ENCODE results near the gene OBP2B.
"Not testable (repeated sequence)": the region's sequence is repeated elsewhere in the genome, so short reads cannot be mapped to it uniquely, and the experiment has no call there.

OBP2B gene

DNA sequence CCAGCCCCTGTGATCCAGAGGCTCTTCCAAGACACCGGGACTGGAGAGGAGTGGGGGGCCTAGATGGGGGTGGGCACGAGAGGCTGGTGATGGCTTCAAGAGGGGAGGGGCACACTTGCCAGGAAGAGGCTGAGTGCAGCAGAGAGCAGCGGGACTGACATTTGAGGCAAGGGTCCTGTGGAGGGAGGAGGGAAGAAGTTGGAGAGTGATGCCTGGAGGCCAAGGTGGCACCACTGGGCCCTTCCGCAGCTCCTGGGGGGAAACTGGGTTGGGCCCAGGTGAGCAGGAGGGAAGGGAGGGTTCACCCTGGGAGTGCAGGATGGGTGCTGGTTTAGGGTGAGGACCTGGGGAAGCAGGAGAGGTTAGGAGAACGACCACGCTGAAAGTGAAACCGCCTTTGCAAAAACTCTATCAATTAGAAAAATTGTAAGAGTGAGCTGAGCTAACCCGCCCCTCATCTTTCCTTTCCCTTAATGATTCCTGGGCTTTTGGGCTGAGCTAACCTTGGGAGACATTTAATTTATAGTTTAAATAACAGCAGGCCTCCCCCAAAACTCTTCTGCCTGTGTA, 39.8 kb upstream of the OBP2B start:
- Mint-ChIP-seq H3K9me3 (no peaks in the 10 kb centered on the region), H3K4me3 (peak overlapping the region; percentile 24), H3K27me3 (ENCODE audit: low read depth) (peaks cover 4% of the 10 kb centered on the region), H3K27ac (no peak overlapping the region), H3K36me3 (ENCODE audit: low read depth) (no peaks in the 10 kb centered on the region), H3K4me1 (ENCODE audit: low read depth) (peaks cover 22% of the 10 kb centered on the region)
- no peak for DNase-seq (ENCODE audit: low spot score)

- Mint-ChIP-seq H3K27me3 (ENCODE audit: low read depth) (peaks cover 12% of the 10 kb centered on the region), H3K9me3 (no peaks in the 10 kb centered on the region), H3K27ac (no peak overlapping the region), H3K4me3 (no peak overlapping the region), H3K36me3 (ENCODE audit: low read depth) (no peaks in the 10 kb centered on the region), H3K4me1 (ENCODE audit: low read depth) (peaks cover 18% of the 10 kb centered on the region)
- DNase-seq (ENCODE audit: low spot score), result no peak
Measured at GRCh38 chr9:133247632-133248031, 38.6 kb upstream of the OBP2B start.

GRCh38 chr9:133246991-133247390, 37.9 kb upstream of the OBP2B start:
- no peak for DNase-seq (ENCODE audit: low spot score)
- Mint-ChIP-seq H3K4me1 (ENCODE audit: low read depth) (peaks cover 18% of the 10 kb centered on the region), H3K4me3 (no peak overlapping the region), H3K27me3 (ENCODE audit: low read depth) (peaks cover 12% of the 10 kb centered on the region), H3K36me3 (ENCODE audit: low read depth) (no peaks in the 10 kb centered on the region), H3K9me3 (no peaks in the 10 kb centered on the region), H3K27ac (no peak overlapping the region)

DNA sequence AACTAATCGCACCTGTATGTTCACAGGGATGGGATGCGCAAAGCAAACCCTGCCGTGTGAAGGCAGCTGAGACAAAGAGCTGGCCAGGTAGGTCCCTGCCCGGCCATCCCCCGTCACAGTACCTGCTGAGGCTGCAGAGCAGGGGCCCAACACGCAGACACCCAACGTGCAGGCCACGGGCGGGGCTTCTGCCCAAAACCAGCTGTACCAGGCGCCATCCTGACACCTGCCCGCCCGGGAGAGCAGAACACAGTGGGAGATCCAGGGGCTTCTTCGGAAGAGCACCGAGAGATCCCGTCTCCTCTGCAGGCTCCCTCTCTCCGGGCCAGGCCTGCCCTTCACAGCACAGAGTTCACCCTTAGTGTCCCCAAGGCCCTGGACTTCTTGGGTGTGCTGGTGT, 37.5 kb upstream of the OBP2B start:
- H3K27ac Mint-ChIP-seq, result no peak overlapping the region
- H3K4me3 Mint-ChIP-seq, result no peak overlapping the region
- no peaks in the 10 kb centered on the region for H3K9me3 Mint-ChIP-seq
- peaks cover 18% of the 10 kb centered on the region for H3K4me1 Mint-ChIP-seq (ENCODE audit: low read depth)
- H3K27me3 Mint-ChIP-seq (ENCODE audit: low read depth), result peaks cover 12% of the 10 kb centered on the region
- H3K36me3 Mint-ChIP-seq (ENCODE audit: low read depth), result no peaks in the 10 kb centered on the region
- no peak for DNase-seq (ENCODE audit: low spot score)

DNA sequence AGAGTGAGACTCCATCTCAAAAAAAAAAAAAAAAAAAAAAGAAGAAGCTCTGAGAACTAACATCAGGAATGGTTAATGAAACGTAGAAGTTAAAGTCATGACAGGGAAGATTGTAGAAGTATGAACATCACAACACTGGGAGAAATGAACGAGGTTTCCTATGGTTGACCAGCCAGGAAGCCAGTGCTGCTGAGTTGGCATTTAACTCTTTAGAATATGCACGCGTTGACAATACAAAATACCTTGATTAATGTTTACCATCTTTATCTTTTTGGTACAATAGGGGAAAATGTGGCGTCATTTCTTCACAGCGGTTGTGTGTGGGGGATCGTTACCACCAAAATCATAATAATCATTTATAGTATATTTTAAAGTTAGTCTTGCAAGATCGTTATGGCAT, 33.9 kb upstream of the OBP2B start:
- no peak for DNase-seq (ENCODE audit: low spot score)
- H3K4me1 Mint-ChIP-seq (ENCODE audit: low read depth), result peaks cover 14% of the 10 kb centered on the region
- no peak overlapping the region for H3K27ac Mint-ChIP-seq
- H3K4me3 Mint-ChIP-seq, result no peak overlapping the region
- no peaks in the 10 kb centered on the region for H3K9me3 Mint-ChIP-seq
- peaks cover 11% of the 10 kb centered on the region for H3K27me3 Mint-ChIP-seq (ENCODE audit: low read depth)
- no peaks in the 10 kb centered on the region for H3K36me3 Mint-ChIP-seq (ENCODE audit: low read depth)

DNA sequence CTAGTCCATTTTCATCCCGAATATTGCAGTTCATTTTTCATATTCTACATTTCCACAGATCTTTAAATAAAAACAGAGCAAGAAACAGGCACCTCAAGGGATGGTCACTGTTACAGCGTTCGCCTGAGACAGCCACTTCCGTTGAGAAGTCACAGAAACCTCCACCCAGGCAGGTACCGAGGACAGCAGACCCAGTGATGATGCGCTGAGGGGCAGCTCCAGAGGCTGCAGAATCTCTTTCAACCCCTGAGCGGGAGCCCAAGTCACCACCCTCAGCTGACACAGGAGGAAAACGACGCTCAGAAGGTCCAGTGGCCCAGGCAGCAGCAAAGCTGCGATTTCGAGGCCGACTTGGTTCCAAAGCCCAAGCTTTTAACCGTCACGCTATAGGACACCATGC, 33.2 kb upstream of the OBP2B start:
- Mint-ChIP-seq H3K4me3 (no peak overlapping the region), H3K4me1 (ENCODE audit: low read depth) (peaks cover 15% of the 10 kb centered on the region), H3K27me3 (ENCODE audit: low read depth) (peaks cover 15% of the 10 kb centered on the region), H3K36me3 (ENCODE audit: low read depth) (no peaks in the 10 kb centered on the region), H3K9me3 (no peaks in the 10 kb centered on the region), H3K27ac (no peak overlapping the region)
- no peak for DNase-seq (ENCODE audit: low spot score)

DNA sequence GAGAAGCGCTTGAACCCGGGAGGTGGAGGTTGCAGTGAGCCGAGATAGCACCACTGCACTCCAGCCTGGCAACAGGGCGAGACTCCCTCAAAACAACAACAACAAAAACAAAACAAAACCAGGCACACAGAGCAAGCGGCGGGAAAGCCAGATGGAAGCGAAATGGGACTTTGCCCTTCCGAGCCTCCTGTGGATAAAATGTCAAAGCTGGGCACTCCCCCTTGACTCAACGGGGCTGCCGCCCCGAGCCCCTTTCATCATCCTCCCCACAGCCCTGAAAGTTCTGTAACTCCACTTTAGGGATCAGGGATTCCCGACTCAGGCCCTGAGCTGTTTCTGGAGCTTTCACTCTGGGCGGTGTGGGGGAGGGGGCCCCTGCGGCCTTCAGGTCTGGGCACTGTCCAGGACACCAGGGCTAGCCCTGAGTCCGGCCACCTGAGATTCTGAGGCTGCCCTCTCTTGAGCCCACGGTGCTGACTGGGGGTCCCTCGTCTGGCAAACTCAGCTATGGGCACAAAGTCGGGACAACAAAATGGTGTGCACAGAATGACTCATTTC, 30.6 kb upstream of the OBP2B start:
- DNase-seq (ENCODE audit: low spot score), result no peak
- H3K9me3 Mint-ChIP-seq, result no peaks in the 10 kb centered on the region
- no peak overlapping the region for H3K27ac Mint-ChIP-seq
- peaks cover 14% of the 10 kb centered on the region for H3K4me1 Mint-ChIP-seq (ENCODE audit: low read depth)
- H3K4me3 Mint-ChIP-seq, result no peak overlapping the region
- H3K27me3 Mint-ChIP-seq (ENCODE audit: low read depth), result peaks cover 15% of the 10 kb centered on the region
- H3K36me3 Mint-ChIP-seq (ENCODE audit: low read depth), result no peaks in the 10 kb centered on the region

GRCh38 chr9:133238851-133239532, 29.9 kb upstream of the OBP2B start:
- peaks cover 14% of the 10 kb centered on the region for H3K4me1 Mint-ChIP-seq (ENCODE audit: low read depth)
- no peak overlapping the region for H3K27ac Mint-ChIP-seq
- H3K9me3 Mint-ChIP-seq, result no peaks in the 10 kb centered on the region
- peak overlapping the region; percentile 64 for H3K4me3 Mint-ChIP-seq
- H3K36me3 Mint-ChIP-seq (ENCODE audit: low read depth), result no peaks in the 10 kb centered on the region
- H3K27me3 Mint-ChIP-seq (ENCODE audit: low read depth), result peaks cover 15% of the 10 kb centered on the region
- peak; percentile 59 for DNase-seq (ENCODE audit: low spot score)

DNA sequence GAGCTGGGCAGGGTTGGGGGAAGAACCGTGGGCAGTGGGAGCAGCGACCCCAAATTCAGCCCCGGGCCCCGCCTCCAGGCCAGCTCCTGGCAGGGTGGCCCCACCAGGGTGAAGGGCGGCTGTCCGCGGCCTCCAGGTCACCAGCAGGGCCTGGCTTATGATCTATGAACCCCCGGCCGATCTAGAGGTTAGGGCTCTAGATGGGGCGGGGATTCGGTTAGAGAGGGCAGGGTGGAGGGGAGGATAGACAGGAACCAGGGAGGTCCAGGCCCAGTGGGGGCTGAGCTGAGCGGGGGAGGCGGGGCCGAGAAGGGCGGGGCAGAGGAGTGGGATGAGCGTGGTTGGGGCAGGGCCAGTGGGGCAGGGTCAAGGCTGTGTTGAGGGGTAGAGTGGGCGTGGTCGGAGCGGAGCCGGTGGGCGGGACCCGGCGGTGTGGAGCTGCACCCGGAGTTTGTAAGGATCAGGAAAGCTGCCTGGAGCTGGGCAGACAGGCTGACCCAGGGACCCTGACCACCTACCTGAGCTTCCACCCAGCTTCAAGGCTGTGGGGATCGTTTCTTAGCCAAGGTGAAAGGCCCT, 29.3 kb upstream of the OBP2B start:
- peak; percentile 38 for DNase-seq (ENCODE audit: low spot score)
- peaks cover 11% of the 10 kb centered on the region for H3K27me3 Mint-ChIP-seq (ENCODE audit: low read depth)
- H3K9me3 Mint-ChIP-seq, result no peaks in the 10 kb centered on the region
- no peaks in the 10 kb centered on the region for H3K36me3 Mint-ChIP-seq (ENCODE audit: low read depth)
- peaks cover 14% of the 10 kb centered on the region for H3K4me1 Mint-ChIP-seq (ENCODE audit: low read depth)
- peak overlapping the region; percentile 64 for H3K4me3 Mint-ChIP-seq
- H3K27ac Mint-ChIP-seq, result no peak overlapping the region

- H3K4me3 Mint-ChIP-seq, result no peak overlapping the region
- DNase-seq (ENCODE audit: low spot score), result no peak
- H3K27me3 Mint-ChIP-seq (ENCODE audit: low read depth), result peaks cover 7% of the 10 kb centered on the region
- peaks cover 12% of the 10 kb centered on the region for H3K4me1 Mint-ChIP-seq (ENCODE audit: low read depth)
- H3K27ac Mint-ChIP-seq, result no peak overlapping the region
- no peaks in the 10 kb centered on the region for H3K9me3 Mint-ChIP-seq
- H3K36me3 Mint-ChIP-seq (ENCODE audit: low read depth), result no peaks in the 10 kb centered on the region
Measured at GRCh38 chr9:133237035-133237731, 28.1 kb upstream of the OBP2B start.

- not testable (repeated sequence) for H3K27me3 Mint-ChIP-seq (ENCODE audit: low read depth); H3K36me3 Mint-ChIP-seq (ENCODE audit: low read depth)
Measured at GRCh38 chr9:133236291-133237034, 27.4 kb upstream of the OBP2B start.

DNA sequence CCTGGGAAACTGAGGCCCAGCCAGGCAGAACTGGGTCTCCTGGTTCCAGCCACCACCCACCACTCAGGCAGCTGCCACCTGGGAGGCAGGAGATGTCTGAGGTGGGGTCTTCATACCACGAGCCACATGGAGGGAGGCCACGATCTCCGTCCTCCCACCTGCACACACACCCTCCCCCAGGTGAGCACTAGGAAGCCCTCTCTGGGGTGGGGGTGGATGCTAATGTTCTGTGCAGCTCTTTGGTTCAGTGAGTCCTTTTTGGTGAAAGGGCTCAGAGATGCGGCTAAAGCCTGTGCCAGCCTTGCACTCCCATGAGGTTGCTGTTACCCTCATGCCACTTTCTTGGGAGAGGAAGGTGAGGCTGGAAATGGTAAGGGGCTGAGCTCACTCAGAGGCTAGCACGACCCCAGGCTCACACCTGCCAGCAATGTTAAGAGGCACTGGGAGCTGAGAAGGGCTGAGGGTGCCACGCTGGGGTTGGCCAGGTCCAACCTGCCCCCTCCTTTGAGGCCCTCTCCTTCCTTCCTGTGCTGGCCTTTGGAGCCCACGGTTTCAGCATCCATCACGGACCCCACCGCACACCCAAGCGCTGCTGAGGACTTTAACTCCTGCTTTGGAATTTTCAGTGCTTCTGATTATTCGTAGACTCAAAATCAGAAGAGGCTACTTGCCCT, 26.6 kb upstream of the OBP2B start:
- Mint-ChIP-seq H3K4me1 (ENCODE audit: low read depth) (peaks cover 12% of the 10 kb centered on the region), H3K27ac (no peak overlapping the region), H3K27me3 (ENCODE audit: low read depth) (peaks cover 7% of the 10 kb centered on the region), H3K36me3 (ENCODE audit: low read depth) (no peaks in the 10 kb centered on the region), H3K4me3 (no peak overlapping the region), H3K9me3 (no peaks in the 10 kb centered on the region)
- DNase-seq (ENCODE audit: low spot score), result no peak

More at GRCh38 chr9:133236291-133237034, 27.4 kb upstream of the OBP2B start:
- DNase-seq (ENCODE audit: low spot score); H3K9me3 Mint-ChIP-seq; H3K4me3 Mint-ChIP-seq; H3K27ac Mint-ChIP-seq: not testable (repeated sequence)
- H3K4me1 Mint-ChIP-seq (ENCODE audit: low read depth), result peaks cover 12% of the 10 kb centered on the region

Data from T-helper 2 cell treated with Interferon-gamma antibody and Interleukin-4, amounts not matched to agents 5 μg/mL and 100 μg/mL, for 36 hours (primary cell).